Mucosa of gallbladder (tissue), 1 donor: Measurements from ENCODE around the gene TMEM191C. TPM values are rescaled to one million over a fixed set of nuclear protein-coding genes. Genes with fewer than 3 reads are reported as not detected.
"Not testable (repeated sequence)": the region's sequence is repeated elsewhere in the genome, so short reads cannot be mapped to it uniquely, and the experiment has no call there.

Experiments used
- DNase-seq: peaks from one replicate; pipeline ENCODE4 v3.0.0-alpha.2; 2020; ENCODE audit warnings: low spot score
- total RNA-seq: library from RNA; stranded (reverse); gene quantifications from one replicate; pipeline ENCODE4 v1.2.1, GENCODE V29; 2021
- donor health status: DM: no; HTN: no; CAD: no.

TMEM191C gene
- total RNA-seq, 1 donor from 2014 or later = 2.8 TPM

- DNase-seq = not testable (repeated sequence)
Measured at GRCh38 chr22:21473664-21474063, 6.5 kb downstream of the TMEM191C start.

- DNase-seq = not testable (repeated sequence)
Measured at GRCh38 chr22:21484039-21484438, 16.9 kb downstream of the TMEM191C start.

- DNase-seq = not testable (repeated sequence)
Measured at GRCh38 chr22:21487723-21488122, 20.5 kb downstream of the TMEM191C start.

DNA sequence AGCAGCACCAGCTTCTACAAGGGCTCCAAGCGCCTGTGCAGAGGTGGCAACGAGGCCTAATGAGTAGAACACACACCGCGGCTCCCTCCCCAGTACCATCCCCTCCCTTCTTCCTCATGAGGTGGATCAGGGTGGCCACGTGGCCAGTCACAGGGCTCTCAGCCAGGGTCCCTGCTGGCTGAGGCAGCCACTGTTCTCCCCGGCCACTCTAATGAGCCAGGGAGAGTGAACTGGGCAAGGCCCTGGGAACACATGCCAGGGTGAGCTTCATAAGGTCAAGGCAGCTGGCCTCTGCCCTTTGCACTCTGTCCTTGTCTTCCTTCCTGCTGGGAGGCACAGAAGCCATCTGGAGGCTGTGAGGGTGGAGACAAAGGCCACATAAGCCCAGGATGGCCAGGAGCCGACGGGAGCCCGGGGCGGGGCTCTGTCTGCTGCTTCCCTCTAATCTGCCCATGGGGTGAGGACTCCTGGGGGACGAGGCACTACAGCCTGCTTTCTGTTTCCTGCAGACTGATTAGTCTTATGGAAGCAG, 22.0 kb downstream of the TMEM191C start:
- DNase-seq = not testable (repeated sequence)

DNA sequence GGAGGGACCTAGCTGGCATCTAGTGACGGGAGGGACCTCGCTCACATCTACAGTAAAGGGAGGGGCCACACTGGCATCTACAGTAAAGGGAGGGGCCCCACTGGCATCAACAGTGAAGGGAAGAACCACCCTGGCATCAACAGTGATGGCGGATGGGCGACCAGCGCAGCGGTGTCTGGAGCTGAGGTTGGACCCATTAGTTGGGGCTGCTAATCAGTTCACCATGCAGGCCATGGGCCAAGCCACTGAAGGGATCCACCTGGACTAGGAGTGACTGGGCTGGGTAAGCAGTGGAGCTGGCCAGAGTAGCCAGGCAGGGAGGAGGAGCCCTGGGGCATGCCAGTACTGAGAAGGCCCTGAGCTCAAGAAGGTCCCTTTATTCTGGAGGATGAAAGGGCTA, 23.4 kb downstream of the TMEM191C start:
- DNase-seq = not testable (repeated sequence)

DNA sequence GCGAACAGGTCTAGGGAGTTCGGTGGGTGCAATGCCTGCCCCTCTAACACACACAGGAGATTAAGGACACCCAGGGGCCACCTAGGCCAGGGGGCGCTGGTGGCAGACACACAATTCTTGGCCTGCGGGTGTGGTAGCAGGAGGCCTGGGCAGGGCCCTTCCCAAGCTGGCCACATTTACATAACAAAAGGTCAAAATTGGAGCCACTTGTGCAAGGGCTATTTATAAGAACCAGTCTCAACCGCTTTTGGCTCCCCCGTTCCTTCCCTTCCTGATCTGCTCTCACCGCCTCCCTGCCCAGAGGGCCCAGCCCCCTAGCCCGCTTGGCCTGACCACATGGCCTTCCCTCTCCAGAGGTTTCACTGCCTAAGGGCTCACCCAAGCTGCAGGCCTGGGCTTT, 25.1 kb downstream of the TMEM191C start:
- not testable (repeated sequence) for DNase-seq

DNA sequence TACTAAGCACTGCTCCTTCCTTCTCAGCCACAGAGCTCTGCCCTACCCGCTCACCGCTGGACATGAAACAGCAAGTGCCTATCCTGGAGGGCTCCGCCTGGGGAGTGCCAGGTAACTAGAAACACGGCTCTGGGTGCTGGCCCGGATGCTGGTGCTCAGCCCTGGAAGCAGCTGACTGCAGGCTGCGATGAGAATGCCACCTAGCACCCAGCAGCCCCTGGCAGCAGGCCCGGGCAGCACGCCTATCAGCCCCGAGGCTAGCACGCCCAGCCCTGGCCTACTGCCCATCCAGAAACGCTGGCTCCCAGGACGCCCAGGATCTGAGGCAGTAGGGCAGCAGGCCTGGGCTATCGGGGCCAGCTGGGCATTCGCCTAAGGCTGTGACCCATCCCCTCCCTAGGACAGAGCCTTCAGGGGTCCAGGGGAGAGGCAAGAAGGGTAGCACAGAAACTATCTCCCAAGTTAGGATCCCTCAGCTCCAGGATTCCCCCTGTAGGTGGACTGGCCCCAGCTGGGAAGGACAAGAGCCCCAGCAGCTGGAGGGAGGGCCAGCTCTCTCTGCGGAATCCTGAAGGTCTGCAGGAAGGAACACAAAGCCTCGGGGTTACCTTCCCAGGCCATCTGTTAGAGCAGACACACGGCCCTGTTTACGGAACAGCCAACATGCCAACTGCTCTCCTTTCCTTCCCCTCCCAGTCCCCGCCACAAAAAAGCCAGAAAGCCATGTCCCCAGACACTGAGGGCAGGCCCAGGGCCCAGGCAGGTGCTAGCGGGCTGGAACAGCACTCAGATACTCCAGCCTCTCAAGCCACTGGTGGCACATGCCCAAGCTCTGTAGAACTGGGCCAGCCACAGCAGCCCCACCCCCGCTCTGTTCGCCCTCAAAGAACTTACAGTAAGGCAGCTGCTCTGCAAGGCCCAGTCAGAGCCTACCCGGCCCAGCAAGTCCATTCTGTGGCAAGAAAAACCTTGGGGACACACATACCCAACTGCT, 26.9 kb downstream of the TMEM191C start:
- DNase-seq = not testable (repeated sequence)

- DNase-seq = not testable (repeated sequence)
Measured at GRCh38 chr22:21497984-21498383, 30.8 kb downstream of the TMEM191C start.

DNA sequence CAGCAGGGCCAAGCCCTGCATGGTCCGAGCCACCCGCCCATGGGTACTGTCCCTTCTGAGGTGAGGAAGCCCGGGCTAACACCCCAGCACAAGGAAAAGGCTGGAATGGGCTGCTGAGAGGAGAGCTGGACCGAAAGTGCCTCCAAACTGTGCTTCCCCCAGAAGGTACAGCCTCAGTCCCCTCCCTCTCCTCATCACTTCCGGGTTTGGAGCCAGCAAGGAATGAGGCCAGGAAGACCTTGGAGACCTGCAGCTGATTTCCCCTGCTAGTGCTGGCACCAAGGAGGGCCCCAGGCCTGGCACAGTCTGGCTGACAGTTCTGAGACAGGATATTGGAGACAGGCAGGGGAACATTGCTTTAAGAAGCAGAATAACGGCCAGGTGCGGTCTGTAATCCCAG, 31.3 kb downstream of the TMEM191C start:
- not testable (repeated sequence) for DNase-seq

DNA sequence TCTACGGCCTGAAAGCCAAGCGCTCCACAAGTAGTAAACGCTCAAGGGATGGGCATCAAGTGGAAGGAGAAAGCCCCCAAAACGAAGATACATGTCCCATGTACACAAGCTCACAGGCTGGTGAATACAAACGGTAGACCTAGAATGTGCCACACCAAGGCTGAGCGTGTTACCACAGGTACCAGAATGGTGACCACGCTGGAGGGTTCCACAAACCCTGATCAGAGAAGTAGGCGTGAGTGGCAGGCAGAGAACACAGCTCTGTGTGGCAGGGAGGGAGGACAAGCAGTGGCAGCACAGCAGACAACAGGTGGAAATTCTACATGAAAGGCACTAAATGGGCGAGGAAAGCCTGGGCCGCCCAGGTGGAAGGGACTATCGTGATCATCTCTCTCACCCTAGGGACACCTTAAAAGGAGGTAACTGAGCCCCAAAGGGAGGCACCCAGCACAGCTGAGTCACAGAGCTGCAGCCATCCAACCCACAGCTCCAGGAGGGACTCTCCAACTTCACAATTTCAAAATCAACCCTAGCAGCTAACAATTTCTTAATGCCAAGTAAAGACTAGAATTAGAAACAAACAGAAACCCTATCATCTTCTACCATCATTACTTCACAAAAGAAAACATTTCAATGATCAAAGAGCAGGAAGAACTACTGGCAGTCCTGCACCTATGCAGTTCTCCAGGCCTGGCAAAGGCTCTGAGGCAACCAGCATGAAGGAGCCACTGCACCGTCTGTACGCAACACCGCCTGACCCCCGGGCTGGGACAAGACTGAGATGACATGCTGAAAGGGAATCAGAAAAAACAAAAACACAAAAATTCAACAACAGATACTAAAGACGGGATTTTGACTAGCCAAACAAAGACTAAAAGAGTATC, 32.7 kb downstream of the TMEM191C start:
- DNase-seq = not testable (repeated sequence)

- DNase-seq = not testable (repeated sequence)
Measured at GRCh38 chr22:21510397-21510796, 43.2 kb downstream of the TMEM191C start.

DNA sequence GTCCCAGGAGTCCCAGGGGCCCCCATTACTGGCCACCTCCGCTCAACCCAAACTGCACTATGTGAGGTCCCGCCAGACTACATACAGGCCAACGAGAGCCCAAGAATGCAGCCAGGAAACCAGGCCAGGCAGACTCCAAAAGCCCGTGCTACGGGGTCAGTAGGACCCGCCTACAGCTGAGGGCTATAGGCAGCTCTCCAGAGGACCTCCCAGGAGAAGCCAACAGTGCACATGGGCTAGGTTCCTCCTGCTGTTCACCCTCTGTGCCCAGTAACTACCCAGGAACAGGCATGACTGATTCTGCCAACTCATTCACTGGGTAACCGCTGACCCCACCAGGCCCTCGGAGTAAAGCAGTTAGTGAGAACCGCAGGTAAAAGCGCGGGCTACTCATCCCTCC, 44.8 kb downstream of the TMEM191C start:
- DNase-seq = peak; percentile 8

DNA sequence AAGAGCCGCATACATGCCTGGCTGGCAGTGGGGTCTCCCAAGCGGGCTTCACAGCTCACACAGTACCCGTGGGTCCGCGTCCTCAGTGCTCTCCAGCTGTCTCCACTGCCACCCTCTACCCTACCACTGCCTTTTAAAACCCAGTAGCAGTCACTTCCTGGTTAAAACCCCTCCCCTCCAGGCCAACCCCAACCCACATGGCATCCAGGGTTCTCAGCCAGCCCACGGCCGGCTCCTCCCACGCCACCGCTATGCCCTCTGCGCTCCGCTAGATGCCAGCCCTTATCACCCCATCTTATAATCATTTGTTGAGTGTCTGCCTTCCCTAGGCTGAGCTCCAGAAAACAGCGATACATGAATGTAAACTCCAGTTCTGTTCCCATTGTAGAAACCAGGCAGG, 46.9 kb downstream of the TMEM191C start:
- not testable (repeated sequence) for DNase-seq

DNA sequence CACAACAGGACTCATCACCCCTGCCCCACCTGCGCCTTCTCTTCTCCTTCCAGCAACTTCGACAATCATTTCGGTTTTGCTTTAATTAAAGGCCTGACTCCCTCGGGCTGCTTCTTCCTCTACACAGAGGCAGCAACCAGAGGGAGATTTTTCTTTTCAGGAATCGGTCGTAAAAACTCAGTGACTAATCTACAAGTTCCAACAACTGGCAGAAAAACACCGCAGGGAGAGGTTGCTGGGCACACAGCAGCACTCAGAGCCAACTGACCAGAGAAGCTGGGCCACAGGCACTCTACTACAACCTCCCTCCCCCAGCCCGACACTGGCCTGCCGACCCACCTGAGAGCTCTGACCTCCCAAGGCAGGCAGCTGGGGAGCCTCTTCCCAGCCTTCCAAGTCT, 48.0 kb downstream of the TMEM191C start:
- DNase-seq = not testable (repeated sequence)

- not testable (repeated sequence) for DNase-seq
Measured at GRCh38 chr22:21516522-21516921, 49.3 kb downstream of the TMEM191C start.

DNA sequence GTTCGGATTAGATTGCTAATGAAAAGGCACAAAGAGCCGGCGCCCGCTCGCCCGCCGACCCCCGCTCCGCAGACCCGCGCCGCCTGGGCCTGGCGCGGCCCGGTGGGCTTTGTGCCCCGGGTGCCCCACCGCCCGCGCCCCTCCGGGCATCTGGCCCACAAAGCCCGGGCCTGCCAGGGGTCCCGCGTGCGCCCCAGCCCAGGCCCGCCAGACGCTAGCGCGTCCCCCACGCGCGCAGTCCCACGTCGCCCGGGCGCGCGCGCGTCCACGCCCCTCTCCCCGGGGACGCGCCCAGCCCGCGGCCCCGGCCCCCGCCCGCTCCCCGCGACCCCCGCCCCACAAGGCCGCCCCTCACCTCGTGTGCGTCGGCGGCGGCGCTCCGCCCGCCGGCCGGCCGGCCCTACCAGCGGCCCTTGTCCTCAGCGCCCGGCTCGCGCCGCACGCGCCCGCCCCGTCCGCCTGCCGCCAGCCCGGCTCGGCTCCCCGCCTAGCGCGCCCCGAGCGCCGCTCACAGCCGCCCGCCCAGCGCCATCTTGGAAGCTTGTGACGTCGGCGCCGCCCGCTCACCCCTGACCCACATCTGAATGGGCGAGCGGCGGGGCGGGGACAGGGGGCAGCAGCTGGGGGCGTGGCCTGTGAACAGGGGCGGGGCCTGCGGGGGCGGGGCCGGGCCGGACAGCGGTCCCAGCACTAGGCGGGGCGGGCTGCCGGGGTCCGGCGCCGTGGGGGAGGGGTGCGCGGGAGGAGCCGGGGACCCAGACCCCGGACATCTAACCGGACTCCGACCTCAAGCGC, 50.0 kb downstream of the TMEM191C start:
- not testable (repeated sequence) for DNase-seq

Other genes with a start within 250 kb of the TMEM191C start
- 1.0 TPM for gene RIMBP3B, start 83.6 kb upstream of the TMEM191C start, total RNA-seq
- gene HIC2, start 50.0 kb upstream of the TMEM191C start, total RNA-seq = 4.5 TPM
- 0.26 TPM for gene RIMBP3C, start 84.1 kb downstream of the TMEM191C start, total RNA-seq
- 55.4 TPM for gene UBE2L3, start 100.3 kb downstream of the TMEM191C start, total RNA-seq
- gene YDJC, start 162.6 kb downstream of the TMEM191C start, total RNA-seq = 27.4 TPM
- gene CCDC116, start 165.4 kb downstream of the TMEM191C start, total RNA-seq = 0.37 TPM
- 61.4 TPM for gene SDF2L1, start 174.9 kb downstream of the TMEM191C start, total RNA-seq
- gene PPIL2, start 198.6 kb downstream of the TMEM191C start, total RNA-seq = 46.6 TPM